DMS153 treated with DMSO at 0.1 percent for 48 hours (cell line): ENCODE results near the gene RHAG.
"Not testable (repeated sequence)": the region's sequence is repeated elsewhere in the genome, so short reads cannot be mapped to it uniquely, and the experiment has no call there.

Experiments
- DNase-seq: peaks from one replicate; lab custom pipeline; 2025; ENCODE audit not compliant: unreplicated experiment; lab: John Stamatoyannopoulos, UW

Gene RHAG

DNA sequence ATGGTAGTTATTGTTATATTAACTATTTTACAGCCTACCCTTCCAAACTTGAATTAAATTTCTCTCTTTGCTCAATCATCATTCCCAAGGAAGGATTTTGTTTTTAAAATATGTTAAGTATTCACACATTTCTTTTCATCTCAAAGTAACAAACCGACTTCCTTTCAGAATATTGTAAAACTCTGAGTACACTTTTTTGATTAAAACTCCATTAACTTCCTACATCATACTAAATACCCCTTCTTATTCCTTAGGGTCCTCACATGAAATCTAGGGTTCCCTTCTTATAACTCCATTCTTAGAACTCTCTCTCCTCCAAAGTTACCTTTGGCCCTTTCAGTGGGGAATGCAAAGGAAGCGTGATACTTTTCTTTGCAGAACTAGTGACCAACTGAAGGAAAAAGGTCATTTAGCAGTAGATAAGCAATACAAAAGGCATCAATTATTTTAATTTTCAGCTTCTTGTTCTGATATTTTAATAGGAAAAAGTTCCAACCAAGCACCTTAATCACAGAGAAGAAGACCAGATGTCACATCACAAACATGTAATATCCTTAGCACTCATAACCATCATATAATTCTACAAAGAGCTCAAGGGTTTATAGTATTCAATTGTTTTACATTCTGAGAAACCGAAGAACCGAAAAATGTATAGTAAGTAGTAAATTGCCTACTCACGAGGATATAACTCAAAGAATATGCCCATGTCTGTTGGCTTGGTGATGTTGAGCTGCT is 494 bp downstream of the RHAG start:
- DNase-seq, result no peak

DNA sequence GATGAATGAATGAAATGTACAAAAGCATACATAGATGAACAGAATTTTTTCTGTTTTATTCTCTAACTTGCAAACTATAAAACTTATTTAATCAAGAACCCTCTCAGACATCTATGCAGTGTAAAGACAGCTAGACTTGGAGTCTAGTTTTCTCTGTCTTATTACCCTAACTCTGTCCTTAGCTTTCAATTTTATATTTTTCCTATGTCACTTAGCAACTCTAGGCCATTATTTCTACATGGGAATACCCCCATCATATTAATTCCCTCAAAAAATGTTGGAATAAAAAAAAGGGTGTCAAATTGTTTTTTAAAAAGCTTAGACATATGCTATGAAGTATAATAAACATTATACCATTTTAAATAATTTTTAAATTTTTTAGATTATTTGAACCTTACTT is 1.2 kb downstream of the RHAG start:
- DNase-seq, result no peak

- no peak for DNase-seq
Observed at GRCh38 chr6:49634836-49635218, 1.8 kb downstream of the RHAG start.

DNA sequence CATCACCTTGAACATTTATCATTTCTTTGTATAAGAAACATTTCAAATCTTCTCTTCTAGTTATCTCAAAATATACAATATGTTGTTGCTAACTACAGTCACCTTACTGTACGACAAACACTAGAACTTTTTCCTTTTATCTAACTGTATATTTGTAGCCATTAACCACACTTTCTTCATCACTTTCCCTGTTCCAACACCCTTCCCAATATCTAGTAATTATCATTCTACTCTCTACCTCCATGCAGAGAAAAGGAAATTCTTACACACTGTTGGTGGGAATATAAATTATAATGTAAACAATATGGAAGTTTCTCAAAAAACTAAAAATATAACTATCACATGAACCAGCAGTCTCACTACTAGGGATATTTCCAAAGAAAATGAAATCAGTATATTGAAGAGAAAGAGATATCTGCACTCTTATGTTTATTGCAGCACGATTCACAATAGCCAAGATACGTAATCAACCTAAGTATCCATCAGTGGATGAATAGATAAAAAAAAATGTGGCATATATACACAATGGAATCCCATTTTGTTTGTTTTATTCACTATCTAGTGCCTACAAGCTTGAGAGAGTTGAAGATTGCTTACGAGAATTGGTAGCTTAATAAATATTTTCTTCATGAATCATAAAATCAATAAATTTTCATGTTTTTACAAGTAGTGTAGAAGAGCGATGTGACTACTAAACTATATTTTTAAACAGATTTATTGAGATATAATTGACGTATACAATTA is 2.4 kb downstream of the RHAG start:
- DNase-seq, result no peak

DNA sequence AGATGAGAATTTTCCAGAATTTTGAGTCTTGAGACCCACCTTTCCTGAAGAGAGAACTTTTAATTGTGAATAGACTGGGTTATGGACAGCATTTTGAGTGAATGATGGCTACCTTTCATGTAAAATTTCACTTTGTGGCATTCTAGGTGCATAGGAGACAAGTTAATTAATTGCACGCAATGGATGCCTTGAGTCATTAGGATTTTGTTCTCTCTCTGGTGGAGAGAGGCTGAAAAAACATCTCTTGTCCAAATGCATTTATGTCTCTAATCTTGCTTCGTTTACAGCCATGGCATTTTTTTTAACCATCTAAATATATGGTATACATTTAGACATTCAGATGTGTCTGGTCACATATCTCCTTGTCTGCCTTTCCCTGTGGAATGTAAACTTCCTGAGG is 3.1 kb downstream of the RHAG start:
- DNase-seq, result no peak

DNA sequence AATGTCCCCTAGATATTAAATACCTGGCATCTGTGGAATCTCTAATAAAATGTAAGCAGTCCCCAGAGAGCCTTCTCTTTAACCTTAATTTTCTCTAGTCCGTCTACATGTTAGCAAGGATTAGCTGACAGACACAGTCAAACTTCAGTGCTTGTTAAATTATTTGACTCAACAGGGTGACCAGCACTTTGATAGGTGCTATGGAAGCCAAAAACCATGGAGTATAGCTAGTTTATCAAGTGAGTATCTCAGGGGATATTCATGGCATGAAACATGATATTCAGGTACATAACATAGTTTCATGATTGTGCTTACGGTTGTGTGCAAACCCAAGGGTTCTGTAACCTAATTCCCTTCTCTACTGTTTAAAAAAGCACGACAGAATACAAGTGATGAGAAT is 3.9 kb downstream of the RHAG start:
- DNase-seq, result no peak

GRCh38 chr6:49629485-49630088 is 7.1 kb downstream of the RHAG start:
- DNase-seq, result not testable (repeated sequence)

DNA sequence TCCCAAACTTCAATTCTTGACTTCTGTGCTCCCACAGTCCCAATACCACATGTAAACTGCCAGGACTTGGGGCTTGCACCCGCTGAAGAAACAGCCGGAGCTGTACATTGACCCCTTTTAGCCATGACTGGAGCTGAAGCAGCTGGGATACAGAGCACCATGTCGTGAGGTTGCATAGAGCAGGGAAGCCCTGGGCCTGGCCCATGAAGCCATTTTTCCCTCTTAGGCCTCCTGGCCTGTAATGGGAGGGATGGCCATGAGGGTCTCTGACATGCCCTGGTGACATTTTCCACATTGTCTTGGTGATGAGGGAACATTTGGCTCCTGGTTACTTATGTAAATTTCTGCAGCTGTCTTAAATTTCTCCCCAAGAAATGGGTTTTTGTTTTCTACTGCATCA is 9.8 kb downstream of the RHAG start:
- DNase-seq, result no peak

DNA sequence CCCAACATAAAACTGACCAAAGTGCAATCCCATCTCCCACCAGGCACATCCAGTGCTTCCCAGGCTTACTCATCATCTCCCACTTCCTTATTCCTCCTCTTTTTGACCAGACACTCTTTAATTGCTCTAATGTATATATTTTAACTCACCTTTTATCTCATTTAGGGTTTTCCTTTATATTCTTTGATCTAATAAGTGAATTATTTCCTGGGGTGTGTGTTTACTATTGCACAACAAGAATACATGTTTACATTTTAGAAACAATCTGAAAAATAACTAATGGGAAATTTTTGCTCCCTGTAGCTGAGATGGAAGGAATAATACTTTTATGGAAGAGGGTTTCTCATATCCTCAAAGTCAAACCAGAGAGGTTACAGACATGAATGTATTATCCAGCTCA is 18.4 kb downstream of the RHAG start:
- no peak for DNase-seq

DNA sequence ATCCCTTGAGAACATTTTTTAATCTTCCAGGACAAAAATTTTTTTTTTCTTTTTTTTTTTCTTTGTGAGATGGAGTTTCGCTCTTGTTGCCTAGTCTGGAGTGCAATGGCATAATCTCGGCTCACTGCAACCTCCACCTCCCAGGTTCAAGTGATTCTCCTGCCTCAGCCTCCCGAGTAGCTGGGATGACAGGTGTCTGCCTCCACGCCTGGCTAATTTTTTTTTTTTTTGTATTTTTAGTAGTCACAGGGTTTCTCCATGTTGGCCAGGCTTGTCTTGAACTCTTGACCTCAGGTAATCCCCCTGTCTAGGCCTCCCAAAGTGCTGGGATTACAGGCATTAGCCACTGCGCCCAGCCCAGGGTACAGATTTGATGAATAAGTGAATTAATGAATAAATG is 22.5 kb downstream of the RHAG start:
- DNase-seq, result not testable (repeated sequence)

DNA sequence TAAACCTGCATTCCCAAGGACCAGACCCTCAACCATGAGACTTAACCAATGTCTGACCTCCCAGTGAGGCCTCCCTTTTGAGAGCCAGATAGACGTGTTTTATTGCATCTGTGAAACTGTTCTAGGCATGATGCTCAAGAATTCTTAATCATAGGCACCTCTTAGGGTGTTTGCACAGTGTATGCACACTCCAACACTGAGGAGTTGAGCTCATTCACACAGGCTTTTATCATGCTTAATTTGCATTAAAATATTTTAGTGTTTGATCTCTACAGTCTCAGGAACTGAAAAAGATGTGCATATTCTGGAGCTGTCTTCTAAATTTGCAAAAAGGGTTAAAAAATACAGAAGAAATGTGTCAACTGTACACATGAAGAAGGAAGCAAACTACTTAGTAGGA is 27.4 kb downstream of the RHAG start:
- no peak for DNase-seq

DNA sequence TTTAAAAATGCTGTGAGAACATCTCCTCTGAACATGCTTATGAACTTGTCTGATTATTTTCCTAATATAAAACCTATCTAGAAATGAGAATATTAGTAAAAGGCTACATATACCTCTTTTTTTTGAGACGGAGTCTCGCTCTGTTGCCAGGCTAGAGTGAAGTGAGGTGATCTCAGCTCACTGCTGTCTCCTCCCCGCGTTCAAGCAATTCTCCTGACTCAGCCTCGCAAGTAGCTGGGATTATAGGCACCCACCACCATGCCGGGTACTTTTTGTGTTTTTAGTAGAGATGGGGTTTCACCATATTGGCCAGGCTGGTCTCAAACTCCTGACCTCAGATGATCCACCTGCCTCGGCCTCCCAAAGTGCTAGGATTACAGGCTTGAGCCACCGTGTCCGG is 28.4 kb downstream of the RHAG start:
- not testable (repeated sequence) for DNase-seq

- no peak for DNase-seq
Observed at GRCh38 chr6:49607391-49607982, 29.2 kb downstream of the RHAG start.

GRCh38 chr6:49606721-49607390 is 29.8 kb downstream of the RHAG start:
- DNase-seq, result peak; percentile 80

- not testable (repeated sequence) for DNase-seq
Observed at GRCh38 chr6:49604080-49604479, 32.6 kb downstream of the RHAG start.

DNA sequence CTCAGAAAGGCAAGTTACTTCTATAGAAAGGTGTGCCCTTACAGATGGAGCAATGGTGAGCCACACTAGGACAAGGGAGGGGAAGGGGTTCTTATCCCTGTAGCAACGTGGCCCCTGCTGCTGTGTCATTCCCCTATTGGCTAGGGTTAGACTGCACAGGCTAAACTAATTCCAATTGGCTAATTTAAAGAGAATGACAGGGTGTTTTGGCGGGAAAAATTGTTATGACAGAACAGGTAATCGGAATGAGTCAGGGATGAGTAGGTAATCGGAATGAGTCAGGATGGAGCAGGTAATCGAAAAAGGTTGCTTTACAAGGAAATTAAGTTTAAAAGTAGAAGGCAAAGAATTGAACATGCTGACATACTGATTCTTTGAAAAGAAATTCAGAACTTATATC is 49.4 kb downstream of the RHAG start:
- DNase-seq, result not testable (repeated sequence)

DNA sequence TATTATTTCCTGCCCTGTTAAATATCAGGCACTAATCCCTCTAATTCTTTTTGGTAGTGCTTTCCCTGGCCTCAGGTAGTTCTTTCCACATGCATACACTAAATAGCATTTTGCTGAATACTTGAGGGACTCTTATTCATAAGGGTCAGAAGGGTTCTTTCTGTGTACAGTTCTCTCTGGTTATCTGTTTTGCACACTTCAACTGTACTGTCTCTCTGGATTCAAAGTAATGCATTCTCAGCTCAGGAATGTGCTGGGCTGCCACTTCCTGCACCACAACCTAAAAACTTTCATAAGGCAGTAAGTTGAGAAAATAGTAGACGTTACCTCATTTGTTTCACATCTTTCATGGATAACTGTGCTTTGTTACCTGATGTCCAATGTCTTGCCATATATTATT is 54.1 kb downstream of the RHAG start:
- no peak for DNase-seq

DNA sequence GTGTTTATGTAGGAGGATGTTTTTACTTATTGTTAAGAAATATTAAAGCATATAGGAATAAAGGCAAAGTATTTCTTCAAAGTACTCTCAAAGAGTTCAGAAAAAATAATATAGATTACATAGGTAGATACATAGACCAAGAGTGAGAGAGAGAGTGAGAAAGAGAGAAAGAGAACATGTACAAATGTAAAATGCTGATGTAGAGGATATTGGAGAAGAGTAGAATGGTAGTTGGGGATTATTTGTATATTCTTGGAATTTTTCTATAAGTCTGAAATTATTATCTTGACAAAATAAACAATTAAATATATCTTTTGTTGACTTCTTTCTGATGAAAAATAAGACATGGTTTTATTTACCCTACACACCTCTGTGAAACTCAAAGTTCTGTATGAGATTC is 57.0 kb downstream of the RHAG start:
- DNase-seq, result no peak

DNA sequence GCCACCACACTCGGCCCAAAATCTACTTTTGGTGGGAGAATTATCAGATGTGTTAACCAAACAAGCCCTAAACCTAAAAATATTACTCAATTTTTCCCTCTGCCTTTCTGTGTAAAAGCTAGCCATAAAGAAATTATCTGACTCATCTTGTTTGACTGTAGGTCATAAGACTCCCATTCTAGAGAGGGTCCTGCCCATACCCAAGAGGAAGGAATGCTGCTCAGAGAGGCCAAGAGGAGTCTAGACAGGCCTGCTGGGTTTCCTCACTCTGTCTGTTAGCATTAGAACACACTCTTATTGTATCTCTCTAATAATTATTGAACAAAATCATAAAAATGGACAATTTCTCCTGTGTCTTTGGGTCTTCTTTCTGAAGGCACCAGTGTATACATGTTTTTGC is 60.0 kb downstream of the RHAG start:
- DNase-seq, result no peak

GRCh38 chr6:49570474-49571079 is 66.1 kb downstream of the RHAG start:
- no peak for DNase-seq

DNA sequence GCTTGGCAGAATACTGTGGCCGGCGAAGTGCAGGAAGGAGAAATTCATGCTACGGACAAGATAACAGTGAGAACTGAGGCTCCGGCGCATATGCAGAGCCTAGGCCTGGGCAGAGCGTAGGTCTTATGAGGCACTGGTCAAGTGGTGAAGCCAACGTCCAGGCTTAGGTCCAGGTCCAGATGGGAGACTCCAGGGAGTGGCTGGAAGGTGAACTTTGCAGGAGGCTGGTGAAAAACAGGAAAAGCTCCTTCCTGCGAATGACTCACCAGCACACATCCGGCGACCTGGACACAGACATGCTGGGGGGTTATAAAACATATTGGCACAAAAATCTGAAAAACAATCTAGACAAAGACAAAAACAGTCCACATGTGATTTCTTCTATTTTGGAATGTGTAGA is 70.8 kb downstream of the RHAG start:
- no peak for DNase-seq
